Amniotic stem cell (primary cell): ENCODE data around the gene VDR.
"Not testable (repeated sequence)": the region's sequence is repeated elsewhere in the genome, so short reads cannot be mapped to it uniquely, and the experiment has no call there.

Source experiments
- DNase-seq: peaks from one replicate; lab custom pipeline; 2025; lab: John Stamatoyannopoulos, UW

Gene VDR

GRCh38 chr12:47846294-47846996, 58.3 kb downstream of the VDR start:
- DNase-seq: no peak

GRCh38 chr12:47845081-47845480, 59.7 kb downstream of the VDR start:
- no peak for DNase-seq

GRCh38 chr12:47844264-47845019, 60.4 kb downstream of the VDR start:
- DNase-seq: no peak

DNA sequence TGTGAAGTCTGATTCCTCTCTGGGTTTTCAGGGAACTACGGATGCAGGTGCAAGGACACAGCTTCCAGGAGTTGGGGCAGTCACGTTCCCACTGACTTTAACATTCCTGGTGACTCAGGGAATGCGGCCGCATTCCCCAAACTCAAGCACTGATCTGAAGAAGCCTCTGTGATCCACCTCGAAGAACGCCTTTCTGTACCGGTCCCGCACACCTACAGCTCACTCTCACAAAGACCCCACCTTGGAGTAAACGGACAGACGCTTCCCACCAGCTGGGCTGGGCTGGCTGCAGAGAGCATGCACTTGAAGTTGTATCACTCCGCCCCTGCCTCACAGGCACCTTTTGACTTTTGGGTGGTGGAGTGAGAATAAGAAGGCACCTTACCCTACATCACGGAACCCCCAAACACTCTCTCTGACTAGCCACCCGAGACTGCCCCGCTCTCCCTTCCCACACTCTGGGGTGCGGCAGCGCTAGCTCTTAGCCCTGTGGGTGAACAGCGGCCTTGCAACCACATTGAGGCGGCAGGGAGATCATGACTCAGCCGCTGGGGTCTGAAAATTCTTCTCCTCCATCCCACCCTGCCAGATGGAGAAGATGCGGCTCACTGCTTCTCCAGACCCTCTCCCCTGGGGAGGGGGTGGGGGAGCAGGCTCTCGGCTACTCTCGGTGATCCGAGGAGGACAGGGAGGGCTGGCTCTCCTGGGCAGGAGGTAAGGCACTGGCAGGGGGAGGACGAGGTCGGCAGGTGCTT, 61.4 kb downstream of the VDR start:
- DNase-seq: no peak

DNA sequence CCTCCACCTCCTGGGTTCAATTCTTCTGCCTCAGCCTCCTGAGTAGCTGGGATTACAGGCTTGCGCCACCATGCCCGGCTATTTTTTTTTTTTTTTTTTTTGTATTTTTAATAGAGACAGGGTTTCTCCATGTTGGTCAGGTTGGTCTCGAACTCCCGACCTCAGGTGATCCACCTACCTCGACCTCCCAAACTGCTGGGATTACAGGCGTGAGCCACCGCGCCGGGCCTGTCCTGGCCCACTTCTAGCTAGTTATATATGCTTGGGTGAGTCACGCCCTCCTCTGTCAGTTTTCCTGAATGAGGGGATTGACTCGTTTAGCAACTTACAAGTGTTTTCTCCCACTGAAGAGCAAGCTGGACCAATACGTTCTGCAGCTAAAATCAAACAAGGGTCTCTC, 62.3 kb downstream of the VDR start:
- not testable (repeated sequence) for DNase-seq

DNA sequence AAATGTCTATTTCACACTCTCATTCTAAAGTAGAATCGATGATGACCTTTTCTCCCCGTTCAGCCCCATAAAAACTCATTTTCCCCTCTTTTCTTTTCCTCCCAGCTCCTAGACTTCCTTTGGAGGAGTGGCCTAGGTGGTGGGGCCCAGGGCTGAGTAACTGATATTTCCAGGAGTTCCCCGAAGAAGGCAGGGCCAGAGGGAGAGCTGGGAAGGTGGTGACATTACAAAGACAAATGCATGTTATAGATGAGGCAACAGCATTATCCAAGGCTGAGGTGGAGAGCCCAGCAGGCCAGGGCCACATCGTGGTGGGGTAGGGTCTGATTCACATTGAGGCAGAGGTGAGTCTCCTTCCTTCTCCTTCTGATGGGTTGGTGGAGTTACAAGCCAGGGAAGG, 62.9 kb downstream of the VDR start:
- DNase-seq: no peak

DNA sequence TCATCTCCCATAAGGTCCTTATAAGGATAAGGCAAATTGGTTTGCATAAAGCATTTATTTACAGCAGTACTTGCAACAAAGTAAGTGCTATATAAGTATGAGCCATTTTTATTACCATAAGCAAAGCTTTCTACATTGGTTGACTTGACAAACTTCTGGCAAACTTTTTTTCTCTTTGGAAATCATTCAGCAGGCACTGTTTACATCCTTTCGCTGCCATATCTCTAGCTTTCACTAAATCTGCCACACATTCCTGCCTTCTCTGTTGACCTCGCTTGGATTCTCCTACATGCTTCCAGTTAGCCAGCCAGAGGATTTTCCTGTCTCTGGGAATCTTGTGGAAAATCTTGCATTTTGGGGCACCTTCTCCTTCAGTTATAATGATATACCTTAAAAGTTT, 63.3 kb downstream of the VDR start:
- DNase-seq: no peak

GRCh38 chr12:47840571-47840970, 64.2 kb downstream of the VDR start:
- DNase-seq: no peak

GRCh38 chr12:47839214-47839876, 65.4 kb downstream of the VDR start:
- DNase-seq: no peak

GRCh38 chr12:47838286-47838931, 66.4 kb downstream of the VDR start:
- DNase-seq: no peak

GRCh38 chr12:47837190-47838171, 67.3 kb downstream of the VDR start:
- no peak for DNase-seq

GRCh38 chr12:47835831-47836155, 69.0 kb downstream of the VDR start:
- no peak for DNase-seq

DNA sequence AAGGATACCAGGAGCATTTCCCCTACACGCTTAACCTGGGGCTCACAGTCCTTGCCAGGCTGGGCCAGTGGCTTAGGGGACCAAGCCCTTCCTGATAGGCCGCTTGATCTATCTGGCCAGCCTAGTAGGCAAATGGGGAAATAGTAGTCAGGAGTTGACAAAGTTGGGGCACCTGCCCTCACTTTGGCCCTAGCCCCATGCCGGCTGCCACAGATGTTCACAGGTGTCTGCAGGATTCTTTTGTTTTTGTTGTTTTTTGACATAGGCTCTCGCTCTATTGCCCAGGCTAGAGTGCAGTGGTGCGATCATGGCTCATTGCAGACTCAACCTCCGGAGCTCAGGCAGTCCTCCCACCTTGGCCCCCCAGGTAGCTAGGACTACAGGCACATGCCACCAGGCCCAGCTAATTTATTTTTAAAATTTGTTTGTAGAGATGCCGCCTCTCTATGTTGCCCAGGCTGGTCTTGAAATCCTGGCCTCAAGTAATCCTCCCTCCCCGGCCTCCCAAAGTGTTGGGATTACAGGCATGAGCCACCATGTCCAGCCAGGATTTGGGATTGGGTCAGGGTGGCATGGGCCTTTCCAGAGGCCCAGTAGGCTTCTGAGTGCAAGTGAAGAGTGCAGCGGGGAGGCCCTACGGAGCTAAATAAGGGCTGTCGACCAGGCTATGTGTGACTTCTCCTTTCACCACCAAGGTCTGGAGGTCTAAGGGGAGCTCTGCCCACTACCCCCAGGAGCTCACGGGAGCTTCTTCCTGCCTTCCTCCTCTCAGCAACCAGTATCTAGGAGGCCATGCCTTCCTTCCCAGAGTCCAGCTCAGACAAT, 69.6 kb downstream of the VDR start:
- no peak for DNase-seq

DNA sequence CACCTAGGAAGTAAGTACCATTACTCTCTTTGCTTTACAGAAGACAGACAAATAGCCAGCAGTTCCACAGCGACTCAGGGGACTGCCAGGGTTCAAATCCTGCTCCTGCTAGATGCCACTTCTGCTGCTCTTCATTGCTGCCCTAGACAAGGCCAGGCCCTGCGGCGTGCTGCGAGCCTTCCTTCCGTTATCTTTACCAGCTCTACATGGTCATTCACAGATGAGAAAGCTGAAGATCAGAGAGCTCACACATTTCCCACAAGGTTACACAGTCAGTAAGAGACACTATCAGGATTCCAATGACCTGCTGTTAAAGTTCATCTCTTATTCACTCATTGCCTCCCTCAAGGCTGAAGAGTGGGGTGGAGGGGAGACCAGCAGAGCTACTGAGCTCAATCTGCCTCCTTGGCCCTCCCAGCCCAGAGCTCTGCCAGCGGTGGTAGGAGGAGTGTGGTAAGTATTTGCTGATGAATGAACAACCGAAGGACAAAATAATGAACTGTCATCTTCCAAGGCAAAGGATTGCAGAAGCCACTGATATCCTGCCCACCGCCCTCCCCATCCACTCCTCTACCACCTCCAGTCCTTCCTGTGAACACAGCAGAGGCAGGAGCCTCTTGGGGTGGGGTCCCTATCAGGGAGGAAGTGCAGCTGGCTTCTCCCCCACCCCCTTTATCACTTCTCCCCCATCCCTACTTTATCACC, 70.4 kb downstream of the VDR start:
- DNase-seq: no peak

DNA sequence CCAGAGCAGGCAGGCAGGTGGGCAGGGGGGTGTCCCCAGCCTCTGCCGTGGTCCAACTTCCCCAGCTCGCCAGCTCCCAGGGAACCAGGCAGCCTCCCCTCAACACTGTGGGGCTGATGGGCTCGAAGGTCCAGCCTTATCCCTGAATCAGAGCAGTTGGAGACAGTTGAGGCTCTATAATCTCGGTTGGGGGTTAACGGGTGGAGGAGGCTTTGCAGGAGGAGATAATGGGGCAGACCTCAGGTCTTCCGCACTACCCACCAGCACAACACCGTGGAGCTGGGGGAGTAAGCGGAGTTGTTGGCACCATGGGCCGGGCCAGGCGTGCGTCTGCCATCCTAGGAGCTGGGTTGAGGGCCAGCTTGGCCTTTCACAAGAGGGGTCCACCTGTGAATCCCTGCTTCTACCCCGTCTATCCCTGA, 71.2 kb downstream of the VDR start:
- DNase-seq: no peak

DNA sequence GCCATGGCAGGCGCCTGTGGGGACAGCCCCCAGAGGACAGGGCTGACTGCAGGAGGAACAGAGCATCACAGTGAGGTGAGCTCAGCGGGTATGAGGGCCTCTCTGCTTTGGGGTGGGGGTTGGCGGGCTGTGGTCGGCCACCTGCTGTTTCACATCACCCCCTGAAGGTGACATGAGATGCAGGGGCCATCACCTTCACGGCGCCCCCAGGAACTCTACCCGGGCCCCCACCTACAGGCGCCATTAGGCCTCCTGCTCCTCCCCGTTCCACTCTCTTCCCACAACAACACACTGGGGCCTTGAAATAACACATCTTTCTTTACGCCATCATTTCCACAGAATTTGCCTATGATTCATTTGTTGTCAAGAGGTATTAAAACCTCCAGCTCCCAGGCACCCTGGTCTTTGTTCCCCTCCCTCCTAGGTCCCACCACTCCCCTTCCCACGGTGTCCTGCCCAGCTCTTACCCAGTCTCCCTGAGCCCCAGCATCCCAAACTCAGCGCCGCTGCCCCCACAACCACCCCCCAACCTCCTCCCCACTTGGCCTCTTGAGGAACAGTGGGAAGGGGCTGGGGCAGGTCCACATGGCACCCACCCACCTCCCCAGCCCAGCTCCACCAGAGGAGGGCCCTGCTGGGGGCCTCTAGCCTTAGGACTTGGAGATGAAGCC, 72.4 kb downstream of the VDR start:
- DNase-seq: no peak

DNA sequence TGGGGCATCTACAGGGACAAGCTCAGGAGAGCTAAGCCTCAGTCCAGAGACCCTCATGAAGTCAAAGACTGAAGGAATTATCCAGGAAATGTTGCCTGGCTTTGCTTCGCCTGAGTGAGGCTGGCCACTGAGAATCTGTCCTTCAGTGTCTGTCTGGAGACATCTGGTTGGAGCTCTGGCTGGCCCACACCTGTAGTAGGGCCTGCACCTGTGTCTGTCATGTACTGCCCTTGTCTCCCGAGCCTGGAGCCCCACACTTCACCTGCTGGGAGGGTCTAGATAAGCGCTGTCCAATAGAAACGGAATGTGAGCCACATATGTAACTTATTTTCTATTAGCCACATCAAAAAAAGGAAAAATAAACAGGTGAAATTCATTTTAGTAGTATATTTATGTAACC, 75.2 kb downstream of the VDR start:
- DNase-seq: no peak

DNA sequence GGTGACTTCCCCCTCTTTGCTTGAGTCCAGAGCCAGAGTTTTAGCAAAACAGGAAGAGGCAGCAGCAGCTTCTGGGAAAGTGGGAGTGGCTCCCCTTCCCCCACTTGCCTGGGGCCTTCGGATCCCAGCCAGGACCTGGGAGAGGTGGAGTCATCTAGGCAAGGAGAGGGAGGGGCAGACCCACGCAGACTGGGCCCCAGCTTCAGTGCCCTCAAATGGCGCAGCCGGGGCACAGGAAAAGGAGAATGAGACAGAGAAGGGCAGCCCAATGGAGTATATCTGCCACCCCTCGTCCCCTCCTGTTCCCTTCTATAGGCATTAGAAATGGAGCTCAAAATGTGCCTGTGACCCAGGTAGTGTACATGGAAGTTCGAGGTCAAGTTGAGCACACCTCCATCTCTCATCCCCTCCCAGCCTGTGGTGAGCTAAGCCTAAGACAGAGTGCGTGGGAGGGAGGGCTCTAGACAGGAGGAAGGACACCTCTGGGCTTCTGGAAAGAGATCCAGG, 75.8 kb downstream of the VDR start:
- no peak for DNase-seq
